ENCODE data around the gene MUC5B. TPM values are rescaled to one million over a fixed set of nuclear protein-coding genes. Genes with fewer than 3 reads are reported as not detected.

Gene MUC5B
- total and polyA plus RNA-seq, 2 of the 13 experiments (the other 11 are each of a cell fraction or from before 2014, with no cell fraction given), result 0.01 TPM; not detected in 1

DNA sequence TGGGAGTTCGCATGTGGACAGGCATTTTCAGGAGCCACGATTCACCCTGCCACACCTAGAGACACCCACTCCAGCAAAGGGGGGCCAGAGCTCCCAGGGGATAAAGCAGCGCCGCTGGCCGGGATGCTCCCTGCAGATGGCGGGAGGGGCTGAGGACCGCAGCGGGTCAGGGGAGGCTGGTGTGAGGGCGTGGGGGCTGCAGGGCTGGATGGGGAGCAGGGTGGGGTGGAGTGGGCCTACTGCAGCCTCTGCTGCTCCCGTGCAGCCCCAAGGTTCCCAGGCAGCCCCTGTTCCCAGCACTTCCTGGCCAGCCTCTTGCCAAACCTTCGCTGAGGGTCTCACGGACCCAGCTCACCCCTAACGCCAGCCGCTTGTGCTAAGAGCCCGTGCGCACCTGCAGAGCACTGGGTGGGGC is 13.0 kb downstream of the MUC5B start:
- Histone ChIP-seq H3K27ac (ENCODE audit: extremely low read length, insufficient read depth, low read length) (no peak overlapping the region), H3K79me2 (ENCODE audit: insufficient read depth, low read length) (no peaks in the 10 kb centered on the region), H3K36me3 (replicated peaks in 1 of 2; ENCODE audit: control insufficient read depth in 1 of 2, insufficient read depth in 2 of 2, low read length in 2 of 2) (no peaks in the 10 kb centered on the region), H3K4me1 (ENCODE audit: insufficient read depth, low read length) (no peaks in the 10 kb centered on the region), H3K27me3 (ENCODE audit: control insufficient read depth in 1 of 2, insufficient read depth in 2 of 2, low read length in 2 of 2) (peaks cover 0 to 3% of the 10 kb centered on the region in 2 experiments; a peak in 2 of 5 replicates), H3K4me3 (replicated peaks in 1 of 3; ENCODE audit: insufficient read depth in 1 of 3, low read depth in 2 of 3, low read length in 3 of 3) (no peak overlapping the region), H2AFZ (ENCODE audit: low read length) (no peak overlapping the region), H4K20me1 (ENCODE audit: insufficient read depth, low read length) (no peaks in the 10 kb centered on the region), H3K4me2 (ENCODE audit: low read depth, low read length) (no peak overlapping the region), H3K9me3 (ENCODE audit: low read length) (no peaks in the 10 kb centered on the region), H3K9ac (ENCODE audit: insufficient read depth, low read depth, low read length) (no peak overlapping the region)
- intact Hi-C loops (cut with micrococcal nuclease; ENCODE audit: unreplicated experiment) (no loop called here), in situ Hi-C loops (cut with HindIII; ENCODE audit: extremely low pct_ligation_motif_present, low pct_unique_long_range_greater_than_20kb) (no loop called here)
- POLR2A ChIA-PET, result no interaction called here
- no peak for ATAC-seq
- CTCF ChIA-PET (ENCODE audit: low intra/inter-chr PET ratio, low total read pairs), result no interaction called here
- no peak for FAIRE-seq
- no TSS peak for BruUV-seq (replicated peaks)
- TF ChIP-seq ZNF3 (CRISPR knock-in tag; IDR thresholded peaks at IDR 0.05), result no peak
- TF ChIP-seq ZNF333 (CRISPR knock-in tag; IDR thresholded peaks at IDR 0.05; ENCODE audit: borderline replicate concordance), result no peak
- no peak for TF ChIP-seq JARID2 (CRISPR knock-in tag; IDR thresholded peaks at IDR 0.05; ENCODE audit: insufficient replicate concordance)
- TF ChIP-seq THAP11 (CRISPR knock-in tag; IDR thresholded peaks at IDR 0.05), result no peak
- no peak for TF ChIP-seq ZNF260 (CRISPR knock-in tag; IDR thresholded peaks at IDR 0.05; ENCODE audit: borderline replicate concordance, low read depth)
- TF ChIP-seq, protein P1, sequence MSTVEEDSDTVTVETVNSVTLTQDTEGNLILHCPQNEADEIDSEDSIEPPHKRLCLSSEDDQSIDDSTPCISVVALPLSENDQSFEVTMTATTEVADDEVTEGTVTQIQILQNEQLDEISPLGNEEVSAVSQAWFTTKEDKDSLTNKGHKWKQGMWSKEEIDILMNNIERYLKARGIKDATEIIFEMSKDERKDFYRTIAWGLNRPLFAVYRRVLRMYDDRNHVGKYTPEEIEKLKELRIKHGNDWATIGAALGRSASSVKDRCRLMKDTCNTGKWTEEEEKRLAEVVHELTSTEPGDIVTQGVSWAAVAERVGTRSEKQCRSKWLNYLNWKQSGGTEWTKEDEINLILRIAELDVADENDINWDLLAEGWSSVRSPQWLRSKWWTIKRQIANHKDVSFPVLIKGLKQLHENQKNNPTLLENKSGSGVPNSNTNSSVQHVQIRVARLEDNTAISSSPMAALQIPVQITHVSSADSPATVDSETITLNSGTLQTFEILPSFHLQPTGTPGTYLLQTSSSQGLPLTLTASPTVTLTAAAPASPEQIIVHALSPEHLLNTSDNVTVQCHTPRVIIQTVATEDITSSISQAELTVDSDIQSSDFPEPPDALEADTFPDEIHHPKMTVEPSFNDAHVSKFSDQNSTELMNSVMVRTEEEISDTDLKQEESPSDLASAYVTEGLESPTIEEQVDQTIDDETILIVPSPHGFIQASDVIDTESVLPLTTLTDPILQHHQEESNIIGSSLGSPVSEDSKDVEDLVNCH (CRISPR knock-in tag; IDR thresholded peaks at IDR 0.05), result no peak
- TF ChIP-seq BCL6 (CRISPR knock-in tag; IDR thresholded peaks at IDR 0.05), result no peak
- no peak for TF ChIP-seq TGIF2 (CRISPR knock-in tag; IDR thresholded peaks at IDR 0.05)
- TF ChIP-seq HNRNPUL1 (IDR thresholded peaks at IDR 0.05; ENCODE audit: low read depth, low read length), result no peak
- no peak for TF ChIP-seq DR1 (CRISPR knock-in tag; IDR thresholded peaks at IDR 0.05)
- no peak for TF ChIP-seq KDM1A (CRISPR knock-in tag; IDR thresholded peaks at IDR 0.05)
- TF ChIP-seq, protein P2, sequence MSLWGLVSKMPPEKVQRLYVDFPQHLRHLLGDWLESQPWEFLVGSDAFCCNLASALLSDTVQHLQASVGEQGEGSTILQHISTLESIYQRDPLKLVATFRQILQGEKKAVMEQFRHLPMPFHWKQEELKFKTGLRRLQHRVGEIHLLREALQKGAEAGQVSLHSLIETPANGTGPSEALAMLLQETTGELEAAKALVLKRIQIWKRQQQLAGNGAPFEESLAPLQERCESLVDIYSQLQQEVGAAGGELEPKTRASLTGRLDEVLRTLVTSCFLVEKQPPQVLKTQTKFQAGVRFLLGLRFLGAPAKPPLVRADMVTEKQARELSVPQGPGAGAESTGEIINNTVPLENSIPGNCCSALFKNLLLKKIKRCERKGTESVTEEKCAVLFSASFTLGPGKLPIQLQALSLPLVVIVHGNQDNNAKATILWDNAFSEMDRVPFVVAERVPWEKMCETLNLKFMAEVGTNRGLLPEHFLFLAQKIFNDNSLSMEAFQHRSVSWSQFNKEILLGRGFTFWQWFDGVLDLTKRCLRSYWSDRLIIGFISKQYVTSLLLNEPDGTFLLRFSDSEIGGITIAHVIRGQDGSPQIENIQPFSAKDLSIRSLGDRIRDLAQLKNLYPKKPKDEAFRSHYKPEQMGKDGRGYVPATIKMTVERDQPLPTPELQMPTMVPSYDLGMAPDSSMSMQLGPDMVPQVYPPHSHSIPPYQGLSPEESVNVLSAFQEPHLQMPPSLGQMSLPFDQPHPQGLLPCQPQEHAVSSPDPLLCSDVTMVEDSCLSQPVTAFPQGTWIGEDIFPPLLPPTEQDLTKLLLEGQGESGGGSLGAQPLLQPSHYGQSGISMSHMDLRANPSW (CRISPR knock-in tag; IDR thresholded peaks at IDR 0.05; ENCODE audit: borderline replicate concordance), result no peak
- TF ChIP-seq ZEB1 (IDR thresholded peaks at IDR 0.05; ENCODE audit: insufficient replicate concordance, low read depth), result no peak
- TF ChIP-seq PHF21A (CRISPR knock-in tag; IDR thresholded peaks at IDR 0.05), result no peak
- TF ChIP-seq ZNF17 (CRISPR knock-in tag; IDR thresholded peaks at IDR 0.05), result no peak
- TF ChIP-seq ZFY (CRISPR knock-in tag; IDR thresholded peaks at IDR 0.05), result no peak
- no peak for TF ChIP-seq GPN1 (CRISPR knock-in tag; IDR thresholded peaks at IDR 0.05; ENCODE audit: borderline replicate concordance)
- TF ChIP-seq, protein P3, sequence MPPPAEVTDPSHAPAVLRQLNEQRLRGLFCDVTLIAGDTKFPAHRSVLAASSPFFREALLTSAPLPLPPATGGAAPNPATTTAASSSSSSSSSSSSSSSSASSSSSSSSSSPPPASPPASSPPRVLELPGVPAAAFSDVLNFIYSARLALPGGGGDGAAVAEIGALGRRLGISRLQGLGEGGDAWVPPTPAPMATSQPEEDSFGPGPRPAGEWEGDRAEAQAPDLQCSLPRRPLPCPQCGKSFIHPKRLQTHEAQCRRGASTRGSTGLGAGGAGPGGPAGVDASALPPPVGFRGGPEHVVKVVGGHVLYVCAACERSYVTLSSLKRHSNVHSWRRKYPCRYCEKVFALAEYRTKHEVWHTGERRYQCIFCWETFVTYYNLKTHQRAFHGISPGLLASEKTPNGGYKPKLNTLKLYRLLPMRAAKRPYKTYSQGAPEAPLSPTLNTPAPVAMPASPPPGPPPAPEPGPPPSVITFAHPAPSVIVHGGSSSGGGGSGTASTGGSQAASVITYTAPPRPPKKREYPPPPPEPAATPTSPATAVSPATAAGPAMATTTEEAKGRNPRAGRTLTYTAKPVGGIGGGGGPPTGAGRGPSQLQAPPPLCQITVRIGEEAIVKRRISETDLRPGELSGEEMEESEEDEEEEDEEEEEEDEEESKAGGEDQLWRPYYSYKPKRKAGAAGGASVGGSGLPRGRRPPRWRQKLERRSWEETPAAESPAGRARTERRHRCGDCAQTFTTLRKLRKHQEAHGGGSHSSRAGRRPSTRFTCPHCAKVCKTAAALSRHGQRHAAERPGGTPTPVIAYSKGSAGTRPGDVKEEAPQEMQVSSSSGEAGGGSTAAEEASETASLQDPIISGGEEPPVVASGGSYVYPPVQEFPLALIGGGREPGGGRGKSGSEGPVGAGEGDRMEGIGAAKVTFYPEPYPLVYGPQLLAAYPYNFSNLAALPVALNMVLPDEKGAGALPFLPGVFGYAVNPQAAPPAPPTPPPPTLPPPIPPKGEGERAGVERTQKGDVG (CRISPR knock-in tag; IDR thresholded peaks at IDR 0.05; ENCODE audit: borderline replicate concordance), result no peak
- 76% methylated on average over 9 of the region's 16 CpGs for WGBS (ENCODE audit: low lambda C conversion rate)
- DNase-seq (ENCODE audit: low spot score), result no peak

Data from HepG2 (cell line).